ENCODE results near the gene NNMT.

NNMT gene

GRCh38 chr11:114310095-114310494 lies 13.9 kb downstream of the NNMT start:
- Histone ChIP-seq H3K27me3 (replicated peaks; ENCODE audit: insufficient read depth, low read length) (no peaks in the 10 kb centered on the region), H3K4me2 (ENCODE audit: low read depth, low read length) (no peak overlapping the region), H3K9me3 (replicated peaks; ENCODE audit: insufficient read depth, low read length) (no peaks in the 10 kb centered on the region), H3K9ac (ENCODE audit: low read length) (no peak overlapping the region), H4K20me1 (ENCODE audit: insufficient read depth, low read length) (no peaks in the 10 kb centered on the region), H3K9me2 (replicated peaks; ENCODE audit: insufficient read depth, low read length) (no peaks in the 10 kb centered on the region), H2AFZ (ENCODE audit: low read length) (no peak overlapping the region), H3K79me2 (ENCODE audit: low read length) (no peaks in the 10 kb centered on the region), H3K4me3 (ENCODE audit: low read length) (no peak overlapping the region), H3K36me3 (replicated peaks; ENCODE audit: insufficient read depth, low read length) (no peaks in the 10 kb centered on the region), H3F3A (ENCODE audit: insufficient read depth, low read length) (no peaks in the 10 kb centered on the region), H3K27ac (ENCODE audit: low read length) (no peak overlapping the region), H3K4me1 (ENCODE audit: low read length) (no peaks in the 10 kb centered on the region)
- no peak for DNase-seq
- no peak for TF ChIP-seq EZH2 (optimal IDR thresholded peaks at IDR 0.05; ENCODE audit: low read depth, low read length)
- TF ChIP-seq EZH2phosphoT487 (IDR thresholded peaks at IDR 0.05; ENCODE audit: low read length): no peak
- TF ChIP-seq, protein P1, sequence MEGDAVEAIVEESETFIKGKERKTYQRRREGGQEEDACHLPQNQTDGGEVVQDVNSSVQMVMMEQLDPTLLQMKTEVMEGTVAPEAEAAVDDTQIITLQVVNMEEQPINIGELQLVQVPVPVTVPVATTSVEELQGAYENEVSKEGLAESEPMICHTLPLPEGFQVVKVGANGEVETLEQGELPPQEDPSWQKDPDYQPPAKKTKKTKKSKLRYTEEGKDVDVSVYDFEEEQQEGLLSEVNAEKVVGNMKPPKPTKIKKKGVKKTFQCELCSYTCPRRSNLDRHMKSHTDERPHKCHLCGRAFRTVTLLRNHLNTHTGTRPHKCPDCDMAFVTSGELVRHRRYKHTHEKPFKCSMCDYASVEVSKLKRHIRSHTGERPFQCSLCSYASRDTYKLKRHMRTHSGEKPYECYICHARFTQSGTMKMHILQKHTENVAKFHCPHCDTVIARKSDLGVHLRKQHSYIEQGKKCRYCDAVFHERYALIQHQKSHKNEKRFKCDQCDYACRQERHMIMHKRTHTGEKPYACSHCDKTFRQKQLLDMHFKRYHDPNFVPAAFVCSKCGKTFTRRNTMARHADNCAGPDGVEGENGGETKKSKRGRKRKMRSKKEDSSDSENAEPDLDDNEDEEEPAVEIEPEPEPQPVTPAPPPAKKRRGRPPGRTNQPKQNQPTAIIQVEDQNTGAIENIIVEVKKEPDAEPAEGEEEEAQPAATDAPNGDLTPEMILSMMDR (IDR thresholded peaks at IDR 0.05; ENCODE audit: low read length): no peak

DNA sequence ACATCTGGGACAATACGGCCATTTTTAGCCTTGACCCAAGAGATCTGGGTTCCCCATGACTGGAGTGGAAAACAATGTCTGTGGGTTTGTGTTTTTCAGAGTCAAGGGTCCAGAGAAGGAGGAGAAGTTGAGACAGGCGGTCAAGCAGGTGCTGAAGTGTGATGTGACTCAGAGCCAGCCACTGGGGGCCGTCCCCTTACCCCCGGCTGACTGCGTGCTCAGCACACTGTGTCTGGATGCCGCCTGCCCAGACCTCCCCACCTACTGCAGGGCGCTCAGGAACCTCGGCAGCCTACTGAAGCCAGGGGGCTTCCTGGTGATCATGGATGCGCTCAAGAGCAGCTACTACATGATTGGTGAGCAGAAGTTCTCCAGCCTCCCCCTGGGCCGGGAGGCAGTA lies 15.7 kb downstream of the NNMT start:
- Histone ChIP-seq H3K27me3 (replicated peaks; ENCODE audit: insufficient read depth, low read length) (no peaks in the 10 kb centered on the region), H3K9me2 (replicated peaks; ENCODE audit: insufficient read depth, low read length) (no peaks in the 10 kb centered on the region), H3K27ac (ENCODE audit: low read length) (no peak overlapping the region), H3K79me2 (ENCODE audit: low read length) (no peaks in the 10 kb centered on the region), H3K9ac (ENCODE audit: low read length) (no peak overlapping the region), H3K4me1 (ENCODE audit: low read length) (no peaks in the 10 kb centered on the region), H3K4me2 (ENCODE audit: low read depth, low read length) (no peak overlapping the region), H3F3A (ENCODE audit: insufficient read depth, low read length) (no peaks in the 10 kb centered on the region), H3K9me3 (replicated peaks; ENCODE audit: insufficient read depth, low read length) (no peaks in the 10 kb centered on the region), H4K20me1 (ENCODE audit: insufficient read depth, low read length) (no peaks in the 10 kb centered on the region), H3K4me3 (ENCODE audit: low read length) (no peak overlapping the region), H3K36me3 (replicated peaks; ENCODE audit: insufficient read depth, low read length) (no peaks in the 10 kb centered on the region), H2AFZ (ENCODE audit: low read length) (no peak overlapping the region)
- TF ChIP-seq, protein P1 (IDR thresholded peaks at IDR 0.05; ENCODE audit: low read length): no peak
- no peak for TF ChIP-seq EZH2phosphoT487 (IDR thresholded peaks at IDR 0.05; ENCODE audit: low read length)
- no peak for TF ChIP-seq EZH2 (optimal IDR thresholded peaks at IDR 0.05; ENCODE audit: low read depth, low read length)
- no peak for DNase-seq

- no peaks in the 10 kb centered on the region for H3K9me3 ChIP-seq (replicated peaks; ENCODE audit: insufficient read depth, low read length)
- H3K27ac ChIP-seq (ENCODE audit: low read length): no peak overlapping the region
- H3K36me3 ChIP-seq (replicated peaks; ENCODE audit: insufficient read depth, low read length): no peaks in the 10 kb centered on the region
- H2AFZ ChIP-seq (ENCODE audit: low read length): no peak overlapping the region
- H4K20me1 ChIP-seq (ENCODE audit: insufficient read depth, low read length): no peaks in the 10 kb centered on the region
- H3K9ac ChIP-seq (ENCODE audit: low read length): no peak overlapping the region
- DNase-seq: no peak
- H3F3A ChIP-seq (ENCODE audit: insufficient read depth, low read length): peaks cover 14% of the 10 kb centered on the region
- H3K4me3 ChIP-seq (ENCODE audit: low read length): no peak overlapping the region
- H3K9me2 ChIP-seq (replicated peaks; ENCODE audit: insufficient read depth, low read length): no peaks in the 10 kb centered on the region
- no peaks in the 10 kb centered on the region for H3K27me3 ChIP-seq (replicated peaks; ENCODE audit: insufficient read depth, low read length)
- no peak for TF ChIP-seq EZH2phosphoT487 (IDR thresholded peaks at IDR 0.05; ENCODE audit: low read length)
- no peak overlapping the region for H3K4me2 ChIP-seq (ENCODE audit: low read depth, low read length)
- H3K4me1 ChIP-seq (ENCODE audit: low read length): peaks cover 11% of the 10 kb centered on the region
- no peaks in the 10 kb centered on the region for H3K79me2 ChIP-seq (ENCODE audit: low read length)
Observed at GRCh38 chr11:114314096-114314495, 17.9 kb downstream of the NNMT start.

DNA sequence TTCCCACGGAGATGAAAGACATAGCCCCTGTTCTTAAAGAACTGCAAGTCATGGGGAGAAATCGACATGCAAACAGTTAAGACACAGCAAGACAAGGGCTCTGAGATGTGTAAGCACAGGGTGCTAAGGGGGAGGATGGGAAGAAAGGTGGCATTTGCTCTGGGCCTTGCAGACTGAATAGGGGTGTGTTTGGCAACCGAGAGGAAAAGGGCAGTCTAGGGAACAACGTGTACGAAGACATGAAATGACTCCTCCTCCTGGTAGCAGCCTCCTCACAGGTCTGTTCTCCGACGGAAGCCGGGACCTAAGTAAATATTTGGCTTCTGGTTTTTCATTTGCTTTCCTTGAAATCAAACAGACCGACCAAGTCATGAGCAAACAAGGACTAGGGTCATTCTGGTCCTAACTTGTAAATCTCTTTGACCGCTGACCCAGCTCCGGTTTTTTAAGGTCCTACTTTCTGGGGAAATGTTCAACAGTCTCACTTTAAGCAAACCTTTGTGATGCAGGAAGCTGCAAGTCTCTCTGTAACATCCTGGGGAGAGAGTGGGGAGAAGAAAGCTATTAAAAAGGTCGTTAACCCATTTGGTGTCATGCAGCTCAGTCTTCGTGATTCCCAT lies 19.7 kb downstream of the NNMT start:
- Histone ChIP-seq H2AFZ (ENCODE audit: low read length) (peak overlapping the region; percentile 12; the same call in 1 of the 2 replicates), H3K27me3 (replicated peaks; ENCODE audit: insufficient read depth, low read length) (no peaks in the 10 kb centered on the region), H3K4me1 (ENCODE audit: low read length) (peaks cover 20% of the 10 kb centered on the region), H3K79me2 (ENCODE audit: low read length) (no peaks in the 10 kb centered on the region), H4K20me1 (ENCODE audit: insufficient read depth, low read length) (no peaks in the 10 kb centered on the region), H3K4me3 (ENCODE audit: low read length) (no peak overlapping the region), H3K27ac (ENCODE audit: low read length) (no peak overlapping the region), H3K9me3 (replicated peaks; ENCODE audit: insufficient read depth, low read length) (no peaks in the 10 kb centered on the region), H3K9me2 (replicated peaks; ENCODE audit: insufficient read depth, low read length) (no peaks in the 10 kb centered on the region), H3K4me2 (ENCODE audit: low read depth, low read length) (no peak overlapping the region), H3F3A (ENCODE audit: insufficient read depth, low read length) (peaks cover 15% of the 10 kb centered on the region), H3K9ac (ENCODE audit: low read length) (no peak overlapping the region), H3K36me3 (replicated peaks; ENCODE audit: insufficient read depth, low read length) (no peaks in the 10 kb centered on the region)
- TF ChIP-seq EZH2phosphoT487 (IDR thresholded peaks at IDR 0.05; ENCODE audit: low read length): no peak
- TF ChIP-seq, protein P1 (IDR thresholded peaks at IDR 0.05; ENCODE audit: low read length): no peak
- no peak for TF ChIP-seq EZH2 (optimal IDR thresholded peaks at IDR 0.05; ENCODE audit: low read depth, low read length)
- DNase-seq: no peak
